Measurements from ENCODE around the gene P3R3URF. TPM values are rescaled to one million over a fixed set of nuclear protein-coding genes. Genes with fewer than 3 reads are reported as not detected.

The P3R3URF gene
- total and polyA plus RNA-seq, 9 of the 15 experiments (the other 6 are each of a cell fraction or from before 2014, with no cell fraction given): not detected

GRCh38 chr1:46131712-46132528, 44.4 kb downstream of the P3R3URF start (continued):
- TF ChIP-seq UBTF (IDR thresholded peaks at IDR 0.05; ENCODE audit: borderline replicate concordance in 1 of 2, low read depth in 2 of 2, low read length in 2 of 2): peak in 1 of 2 experiments; percentile 46; a peak in 1 of 4 replicates
- TF ChIP-seq MAZ (CRISPR knock-in tag; conservative IDR thresholded peaks at IDR 0.05 in 1 of 2, IDR thresholded peaks at IDR 0.05 in 1 of 2): no peak
- TF ChIP-seq ZNF785 (CRISPR knock-in tag; IDR thresholded peaks at IDR 0.05): no peak
- no peak for TF ChIP-seq CBX2 (IDR thresholded peaks at IDR 0.05; ENCODE audit: insufficient read depth, low read length, poor library complexity, severe bottlenecking)
- no peak for TF ChIP-seq POLR2G (IDR thresholded peaks at IDR 0.05; ENCODE audit: low read depth, low read length)
- no peak for TF ChIP-seq SRSF7 (optimal IDR thresholded peaks at IDR 0.05; ENCODE audit: low read depth, low read length)
- no peak for TF ChIP-seq POLR2A (conservative IDR thresholded peaks at IDR 0.05)
- TF ChIP-seq, protein P1, sequence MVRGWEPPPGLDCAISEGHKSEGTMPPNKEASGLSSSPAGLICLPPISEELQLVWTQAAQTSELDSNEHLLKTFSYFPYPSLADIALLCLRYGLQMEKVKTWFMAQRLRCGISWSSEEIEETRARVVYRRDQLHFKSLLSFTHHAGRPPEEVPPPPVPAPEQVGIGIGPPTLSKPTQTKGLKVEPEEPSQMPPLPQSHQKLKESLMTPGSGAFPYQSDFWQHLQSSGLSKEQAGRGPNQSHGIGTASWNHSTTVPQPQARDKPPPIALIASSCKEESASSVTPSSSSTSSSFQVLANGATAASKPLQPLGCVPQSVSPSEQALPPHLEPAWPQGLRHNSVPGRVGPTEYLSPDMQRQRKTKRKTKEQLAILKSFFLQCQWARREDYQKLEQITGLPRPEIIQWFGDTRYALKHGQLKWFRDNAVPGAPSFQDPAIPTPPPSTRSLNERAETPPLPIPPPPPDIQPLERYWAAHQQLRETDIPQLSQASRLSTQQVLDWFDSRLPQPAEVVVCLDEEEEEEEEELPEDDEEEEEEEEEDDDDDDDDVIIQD (CRISPR knock-in tag; IDR thresholded peaks at IDR 0.05): no peak
- no peak for TF ChIP-seq ZNF253 (CRISPR knock-in tag; conservative IDR thresholded peaks at IDR 0.05)
- no peak for TF ChIP-seq SREBF1 (IDR thresholded peaks at IDR 0.05; ENCODE audit: borderline replicate concordance, low read depth, low read length)
- TF ChIP-seq ETV6 (IDR thresholded peaks at IDR 0.05; ENCODE audit: borderline replicate concordance in 1 of 2, low read depth in 2 of 2, low read length in 1 of 2): no peak
- TF ChIP-seq ETV6 (CRISPR knock-in tag; IDR thresholded peaks at IDR 0.05; ENCODE audit: borderline replicate concordance): no peak
- no peak for TF ChIP-seq FOXA3 (CRISPR knock-in tag; conservative IDR thresholded peaks at IDR 0.05 in 1 of 2, IDR thresholded peaks at IDR 0.05 in 1 of 2)
- TF ChIP-seq NKRF (IDR thresholded peaks at IDR 0.05; ENCODE audit: borderline replicate concordance): no peak
- TF ChIP-seq NR2F6 (CRISPR knock-in tag; IDR thresholded peaks at IDR 0.05): no peak
- no peak for TF ChIP-seq ZNF57 (CRISPR knock-in tag; IDR thresholded peaks at IDR 0.05)
- no peak for TF ChIP-seq ZNF232 (CRISPR knock-in tag; IDR thresholded peaks at IDR 0.05)
- TF ChIP-seq, protein P2, sequence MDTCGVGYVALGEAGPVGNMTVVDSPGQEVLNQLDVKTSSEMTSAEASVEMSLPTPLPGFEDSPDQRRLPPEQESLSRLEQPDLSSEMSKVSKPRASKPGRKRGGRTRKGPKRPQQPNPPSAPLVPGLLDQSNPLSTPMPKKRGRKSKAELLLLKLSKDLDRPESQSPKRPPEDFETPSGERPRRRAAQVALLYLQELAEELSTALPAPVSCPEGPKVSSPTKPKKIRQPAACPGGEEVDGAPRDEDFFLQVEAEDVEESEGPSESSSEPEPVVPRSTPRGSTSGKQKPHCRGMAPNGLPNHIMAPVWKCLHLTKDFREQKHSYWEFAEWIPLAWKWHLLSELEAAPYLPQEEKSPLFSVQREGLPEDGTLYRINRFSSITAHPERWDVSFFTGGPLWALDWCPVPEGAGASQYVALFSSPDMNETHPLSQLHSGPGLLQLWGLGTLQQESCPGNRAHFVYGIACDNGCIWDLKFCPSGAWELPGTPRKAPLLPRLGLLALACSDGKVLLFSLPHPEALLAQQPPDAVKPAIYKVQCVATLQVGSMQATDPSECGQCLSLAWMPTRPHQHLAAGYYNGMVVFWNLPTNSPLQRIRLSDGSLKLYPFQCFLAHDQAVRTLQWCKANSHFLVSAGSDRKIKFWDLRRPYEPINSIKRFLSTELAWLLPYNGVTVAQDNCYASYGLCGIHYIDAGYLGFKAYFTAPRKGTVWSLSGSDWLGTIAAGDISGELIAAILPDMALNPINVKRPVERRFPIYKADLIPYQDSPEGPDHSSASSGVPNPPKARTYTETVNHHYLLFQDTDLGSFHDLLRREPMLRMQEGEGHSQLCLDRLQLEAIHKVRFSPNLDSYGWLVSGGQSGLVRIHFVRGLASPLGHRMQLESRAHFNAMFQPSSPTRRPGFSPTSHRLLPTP (IDR thresholded peaks at IDR 0.05; ENCODE audit: borderline replicate concordance, extremely low read depth, insufficient read length): no peak
